Activated CD4-positive, alpha-beta memory T cell treated with anti-CD3 and anti-CD28 coated beads, Interleukin-2, amount 10 ng/mL, durations not matched to agents 7 days and 5 days (primary cell): ENCODE measurements around the gene SBF1. TPM values are rescaled to one million over a fixed set of nuclear protein-coding genes. Genes with fewer than 3 reads are reported as not detected.

Source experiments
- CTCF ChIA-PET: fragments of 350-600 bp; sonication (Branson Sonifier 250); formaldehyde crosslinking; loops from one replicate; lab custom pipeline; 2021; ENCODE audit warnings: antibody characterized with exemption, inconsistent platforms; lab: Charles Lee
- POLR2A ChIA-PET: fragments of 350-600 bp; sonication (Branson Sonifier 250); formaldehyde crosslinking; loops from one replicate; lab custom pipeline; 2021; ENCODE audit warnings: antibody characterized with exemption; lab: Charles Lee
- DNase-seq: peaks from one replicate; pipeline ENCODE4 v3.0.0-alpha.2; 2020
- H3K27ac Mint-ChIP-seq: one replicate; pipeline ENCODE4 v1.8.0; 2021; ENCODE audit warnings: mild to moderate bottlenecking, mixed read lengths
- H3K27me3 Mint-ChIP-seq: one replicate; pipeline ENCODE4 v1.8.0; 2021; ENCODE audit warnings: mixed read lengths
- H3K36me3 Mint-ChIP-seq: one replicate; pipeline ENCODE4 v1.8.0; 2021; ENCODE audit warnings: low read depth, mixed read lengths
- H3K4me1 Mint-ChIP-seq: one replicate; pipeline ENCODE4 v1.8.0; 2021; ENCODE audit warnings: mixed read lengths
- H3K4me3 Mint-ChIP-seq: one replicate; pipeline ENCODE4 v1.8.0; 2021; ENCODE audit warnings: mild to moderate bottlenecking, mixed read lengths
- H3K9me3 Mint-ChIP-seq: one replicate; pipeline ENCODE4 v1.8.0; 2021; ENCODE audit warnings: mixed read lengths
- total RNA-seq, 2 experiments: library from RNA; stranded (reverse); gene quantifications; one replicate each; pipeline ENCODE4 v1.2.3, GENCODE V29; 2021

Gene SBF1
- total RNA-seq, 2 experiments from 2014 or later = 181 to 196 TPM

DNA sequence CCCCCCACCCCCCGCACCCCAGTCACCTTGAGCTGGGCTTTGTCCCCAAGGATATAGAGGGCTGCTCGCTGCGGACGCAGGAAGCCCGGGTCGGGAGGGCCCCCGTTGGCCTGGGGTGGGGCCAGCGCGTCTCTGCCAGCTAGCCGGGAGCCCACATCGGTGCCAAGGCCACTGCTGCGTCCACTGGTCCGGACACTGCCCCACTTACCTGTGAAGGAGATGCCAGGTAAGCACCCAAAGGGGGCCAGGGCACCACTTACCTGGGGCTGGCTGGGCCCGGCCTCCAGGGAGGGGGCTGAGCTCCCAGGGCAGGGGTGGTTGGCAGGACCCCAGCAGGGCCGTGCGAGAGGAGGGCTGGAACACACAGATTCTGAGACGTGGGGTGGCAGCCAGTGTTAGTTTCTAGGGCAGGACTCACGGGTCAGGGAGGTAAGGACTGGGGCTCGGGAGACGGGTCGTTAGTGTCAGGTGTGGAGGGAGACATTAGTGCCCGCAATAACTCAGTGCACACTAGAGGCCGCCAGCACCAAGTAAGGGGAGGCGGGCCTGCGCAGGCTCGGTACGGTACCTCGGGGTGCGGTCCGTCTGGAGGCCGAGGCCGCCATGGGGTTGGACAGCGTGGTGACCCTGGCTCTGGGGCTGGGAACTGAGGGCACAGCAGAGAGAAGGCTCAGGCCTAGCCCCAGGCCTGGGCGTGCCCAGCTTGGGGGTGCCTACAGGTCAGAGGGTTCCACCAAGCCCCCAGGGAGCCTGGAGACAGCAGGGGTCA, 18.2 kb downstream of the SBF1 start:
- Mint-ChIP-seq H3K4me3 (no peak overlapping the region), H3K9me3 (no peaks in the 10 kb centered on the region), H3K27me3 (no peaks in the 10 kb centered on the region), H3K36me3 (peaks cover 58% of the 10 kb centered on the region), H3K27ac (no peak overlapping the region), H3K4me1 (peaks cover 6% of the 10 kb centered on the region)
- POLR2A ChIA-PET = interaction anchor here (1.0 to 5.1 kb wide), 5 partner anchors 13 to 165 kb away, joined by 3 to 22 read pairs (median 4); partner anchors contain the start of genes LMF2, NCAPH2 and SCO2
- no peak for DNase-seq
- CTCF ChIA-PET = interaction anchor here (1.0 to 2.2 kb wide), 3 partner anchors 41 to 68 kb away, joined by 3 to 12 read pairs (median 5); partner anchors contain the start of gene SCO2

DNA sequence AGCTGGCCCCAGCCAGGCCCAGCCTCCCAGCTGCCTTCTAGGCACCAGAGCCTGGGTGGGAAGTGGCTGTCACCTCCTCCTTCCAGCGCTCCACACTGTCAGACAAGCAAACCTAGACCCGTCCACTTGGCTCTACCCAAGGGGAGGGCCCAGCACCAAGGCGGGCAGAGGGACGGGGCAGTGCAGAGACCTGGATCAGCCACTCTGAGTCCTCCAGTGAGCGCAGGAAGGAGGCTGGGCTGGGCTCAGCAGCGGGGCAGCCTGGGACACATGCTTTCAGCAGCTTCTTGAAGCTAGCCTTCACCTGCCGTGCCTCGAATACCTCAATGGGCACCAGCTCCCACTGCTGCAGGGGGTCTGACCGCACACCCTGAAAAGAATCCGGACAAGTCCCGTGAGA, 18.8 kb downstream of the SBF1 start:
- peaks cover 6% of the 10 kb centered on the region for H3K4me1 Mint-ChIP-seq
- H3K4me3 Mint-ChIP-seq = no peak overlapping the region
- DNase-seq = no peak
- no peaks in the 10 kb centered on the region for H3K9me3 Mint-ChIP-seq
- no peak overlapping the region for H3K27ac Mint-ChIP-seq
- no peaks in the 10 kb centered on the region for H3K27me3 Mint-ChIP-seq
- POLR2A ChIA-PET = interaction anchor here (0.8 to 5.1 kb wide), 6 partner anchors 14 to 165 kb away, joined by 3 to 22 read pairs (median 4); partner anchors contain the start of genes LMF2, NCAPH2 and SCO2
- H3K36me3 Mint-ChIP-seq = peaks cover 62% of the 10 kb centered on the region
- CTCF ChIA-PET = interaction anchor here (1.0 to 2.2 kb wide), 3 partner anchors 42 to 69 kb away, joined by 3 to 12 read pairs (median 5); partner anchors contain the start of gene SCO2

DNA sequence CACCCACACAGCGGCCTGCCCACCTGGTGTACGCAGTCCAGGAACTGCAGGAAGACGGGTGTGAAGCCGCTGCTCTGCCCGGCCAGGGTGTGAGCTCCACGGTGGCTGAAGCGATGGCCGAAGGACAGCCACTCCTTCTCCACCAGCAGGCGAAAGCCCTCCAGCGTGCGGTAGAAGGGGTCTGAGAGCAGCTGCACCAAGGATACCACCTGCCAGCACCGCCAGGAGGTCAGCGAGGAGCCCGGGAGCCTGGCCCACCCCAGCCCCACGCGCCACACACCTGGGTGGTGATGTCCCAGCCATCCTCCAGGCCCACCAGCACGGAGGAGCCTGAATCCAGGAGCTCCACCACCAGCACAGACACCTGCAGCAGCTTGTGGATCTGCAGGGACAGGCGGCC, 19.6 kb downstream of the SBF1 start:
- peaks cover 59% of the 10 kb centered on the region for H3K36me3 Mint-ChIP-seq
- CTCF ChIA-PET = no interaction called here
- POLR2A ChIA-PET = interaction anchor here (0.8 to 1.7 kb wide), 6 partner anchors 15 to 70 kb away, joined by 3 to 9 read pairs (median 3); partner anchors contain the start of genes LMF2, NCAPH2 and SCO2
- no peak overlapping the region for H3K27ac Mint-ChIP-seq
- no peaks in the 10 kb centered on the region for H3K27me3 Mint-ChIP-seq
- H3K4me1 Mint-ChIP-seq = peaks cover 6% of the 10 kb centered on the region
- DNase-seq = no peak
- no peak overlapping the region for H3K4me3 Mint-ChIP-seq
- H3K9me3 Mint-ChIP-seq = no peaks in the 10 kb centered on the region

DNA sequence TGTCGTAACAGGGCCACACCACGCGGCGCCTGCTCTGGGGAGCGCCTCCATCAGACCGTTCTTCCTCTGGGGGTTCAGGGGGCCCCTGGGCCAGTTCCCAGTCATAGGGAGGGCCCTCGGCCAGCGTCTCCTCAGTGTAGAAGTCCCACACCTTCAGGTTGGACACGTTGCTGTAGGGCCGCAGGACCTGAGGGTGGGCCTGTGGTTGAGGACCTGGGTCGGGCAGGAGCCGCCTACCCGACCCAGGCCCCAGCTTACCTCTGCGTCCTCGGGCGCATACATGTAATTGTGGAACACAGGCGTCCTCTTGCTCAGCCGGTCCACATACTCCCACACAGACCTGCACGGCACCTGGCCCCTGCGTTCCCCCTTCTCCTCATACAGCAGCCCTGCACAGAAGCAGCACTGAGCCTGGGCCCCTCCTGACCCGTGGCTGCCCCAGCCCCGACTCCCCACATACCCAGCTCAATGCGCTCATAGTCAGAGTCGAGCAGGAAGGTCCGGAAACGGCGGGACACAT, 20.2 kb downstream of the SBF1 start:
- no peak overlapping the region for H3K27ac Mint-ChIP-seq
- H3K9me3 Mint-ChIP-seq = no peaks in the 10 kb centered on the region
- CTCF ChIA-PET = no interaction called here

DNA sequence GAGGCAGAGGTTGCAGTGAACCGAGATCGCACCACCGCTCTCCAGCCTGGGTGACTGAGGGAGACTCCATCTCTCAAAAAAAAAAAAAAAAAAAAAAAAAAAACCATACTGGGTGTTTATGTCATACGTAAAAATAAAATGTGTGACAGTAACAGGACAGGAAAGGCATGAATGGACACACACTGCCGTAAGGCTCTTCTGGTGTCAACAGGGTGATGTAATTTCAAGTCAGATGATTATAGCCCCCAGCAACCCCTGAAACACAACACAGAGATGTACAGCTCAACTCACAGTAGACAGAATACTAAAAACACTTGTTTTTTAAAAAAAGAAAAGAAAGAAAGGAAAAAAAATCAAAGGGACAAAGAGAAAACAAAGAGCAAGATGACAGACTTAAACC, 22.2 kb downstream of the SBF1 start:
- Mint-ChIP-seq H3K27me3 (no peaks in the 10 kb centered on the region), H3K36me3 (peaks cover 64% of the 10 kb centered on the region), H3K4me3 (no peak overlapping the region), H3K27ac (peak overlapping the region; percentile 61), H3K4me1 (peaks cover 13% of the 10 kb centered on the region), H3K9me3 (no peaks in the 10 kb centered on the region)
- no peak for DNase-seq
- ChIA-PET POLR2A (interaction anchor here (0.8 to 2.9 kb wide), 3 partner anchors 7 to 76 kb away, joined by 3 to 9 read pairs (median 3); no protein-coding TSS in a partner anchor), CTCF (interaction anchor here (1.1 to 1.3 kb wide), 2 partner anchors 18 to 46 kb away, joined by 4 to 7 read pairs; no protein-coding TSS in a partner anchor)

More for the DNA sequence above, 20.2 kb downstream of the SBF1 start:
- H3K36me3 Mint-ChIP-seq = peaks cover 61% of the 10 kb centered on the region
- no peaks in the 10 kb centered on the region for H3K27me3 Mint-ChIP-seq
- DNase-seq = no peak
- POLR2A ChIA-PET = interaction anchor here (1.2 to 1.7 kb wide), 3 partner anchors 25 to 71 kb away, joined by 3 to 4 read pairs (median 3); partner anchors contain the start of gene SCO2
- H3K4me3 Mint-ChIP-seq = no peak overlapping the region
- peaks cover 8% of the 10 kb centered on the region for H3K4me1 Mint-ChIP-seq

DNA sequence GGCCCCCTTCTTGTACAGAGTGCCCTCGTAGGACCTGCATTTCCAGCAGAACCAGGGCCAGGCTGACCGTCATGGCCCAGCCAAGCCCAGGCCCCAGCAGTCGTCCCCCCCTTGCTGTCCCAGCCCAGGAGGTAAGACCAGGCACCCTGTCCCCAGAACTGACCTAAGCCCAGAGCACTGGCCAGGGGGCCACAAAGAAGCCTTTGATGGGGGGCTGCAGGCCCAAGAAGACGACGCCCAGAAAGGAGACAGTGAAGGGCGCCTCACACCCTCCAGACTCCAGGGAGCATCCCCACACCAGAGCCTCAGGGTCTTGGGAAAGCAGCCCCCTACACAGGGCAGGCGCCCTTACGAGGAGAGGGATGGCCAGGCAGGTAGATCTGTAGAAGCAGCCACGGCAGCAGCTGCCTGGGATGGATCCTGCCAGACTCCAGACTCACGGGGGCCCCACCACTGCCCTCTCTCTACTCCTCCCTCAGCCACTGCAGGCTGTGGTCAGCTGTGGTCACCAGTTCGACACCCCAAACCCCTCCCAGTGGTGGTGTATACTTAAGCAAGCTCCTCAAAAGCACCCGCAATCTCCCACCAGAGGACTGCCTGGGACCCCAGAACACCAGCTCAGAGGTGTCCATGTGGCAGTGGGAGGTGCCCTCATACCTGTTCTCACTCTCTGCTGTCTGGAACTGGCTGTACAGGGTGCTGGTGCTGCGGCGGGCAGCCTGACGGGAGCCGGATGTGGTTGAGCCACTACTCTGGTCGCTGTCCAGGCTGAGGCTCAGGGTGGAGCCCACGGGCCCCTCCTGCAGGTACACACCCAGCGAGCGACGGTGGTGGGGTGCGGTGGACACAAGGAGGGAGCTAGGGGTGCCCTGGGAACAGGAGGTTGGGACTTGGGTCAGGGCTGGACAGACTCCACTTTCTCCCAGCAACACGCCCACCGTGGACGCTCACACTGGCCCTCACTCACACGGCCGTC, 27.0 kb downstream of the SBF1 start:
- POLR2A ChIA-PET = interaction anchor here (1.3 kb wide), 1 partner anchor 75 kb away, joined by 5 read pairs; no protein-coding TSS in a partner anchor
- Mint-ChIP-seq H3K9me3 (no peaks in the 10 kb centered on the region), H3K36me3 (peaks cover 51% of the 10 kb centered on the region), H3K4me3 (no peak overlapping the region), H3K27me3 (no peaks in the 10 kb centered on the region), H3K27ac (no peak overlapping the region), H3K4me1 (peaks cover 20% of the 10 kb centered on the region)
- CTCF ChIA-PET = no interaction called here
- no peak for DNase-seq

DNA sequence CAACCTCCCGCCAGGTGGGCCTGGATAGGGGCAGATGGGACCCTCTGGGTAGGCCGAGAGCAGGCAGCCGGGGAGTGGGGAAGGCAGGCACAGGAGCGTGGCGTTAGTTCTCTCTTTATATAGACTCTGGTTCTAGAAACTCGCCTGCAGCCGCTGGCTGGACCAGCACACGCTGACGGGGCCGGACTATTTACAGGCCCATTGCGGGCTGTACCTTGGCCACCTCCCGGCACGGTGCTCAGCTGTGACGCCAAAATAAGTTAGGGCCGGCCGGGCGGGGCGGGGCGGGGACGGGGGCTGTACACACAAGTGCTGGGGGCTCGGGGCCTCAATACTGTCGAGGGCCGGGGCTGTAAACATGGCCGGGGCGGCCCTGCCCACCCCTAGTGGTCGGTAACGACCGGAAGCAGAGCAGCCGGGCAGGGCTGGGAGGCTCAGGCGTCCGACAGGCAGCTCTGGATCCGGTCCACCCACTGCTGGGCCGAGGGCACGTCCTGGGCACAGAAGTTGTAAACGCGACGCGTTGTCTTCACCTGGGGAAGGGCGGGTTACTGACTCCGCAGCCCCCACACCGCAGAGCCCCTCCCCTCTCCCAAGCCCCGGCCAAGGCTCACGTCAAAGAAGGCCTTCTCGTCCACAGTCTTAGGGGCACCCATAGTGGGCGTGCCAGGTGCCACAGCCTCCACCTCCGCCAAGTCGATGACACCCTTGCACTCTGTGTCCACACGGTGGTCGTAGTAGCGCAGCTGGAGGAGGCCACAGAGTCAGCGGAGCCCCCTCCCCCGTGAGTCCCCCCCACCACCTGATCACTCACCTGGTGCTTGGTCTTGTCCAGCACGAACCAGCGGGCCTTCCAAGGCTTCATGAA, 27.9 kb downstream of the SBF1 start:
- CTCF ChIA-PET = no interaction called here
- peaks cover 18% of the 10 kb centered on the region for H3K4me1 Mint-ChIP-seq
- no peak overlapping the region for H3K4me3 Mint-ChIP-seq
- H3K27ac Mint-ChIP-seq = no peak overlapping the region
- no peaks in the 10 kb centered on the region for H3K27me3 Mint-ChIP-seq
- H3K36me3 Mint-ChIP-seq = peaks cover 50% of the 10 kb centered on the region
- H3K9me3 Mint-ChIP-seq = no peaks in the 10 kb centered on the region
- POLR2A ChIA-PET = no interaction called here
- no peak for DNase-seq

DNA sequence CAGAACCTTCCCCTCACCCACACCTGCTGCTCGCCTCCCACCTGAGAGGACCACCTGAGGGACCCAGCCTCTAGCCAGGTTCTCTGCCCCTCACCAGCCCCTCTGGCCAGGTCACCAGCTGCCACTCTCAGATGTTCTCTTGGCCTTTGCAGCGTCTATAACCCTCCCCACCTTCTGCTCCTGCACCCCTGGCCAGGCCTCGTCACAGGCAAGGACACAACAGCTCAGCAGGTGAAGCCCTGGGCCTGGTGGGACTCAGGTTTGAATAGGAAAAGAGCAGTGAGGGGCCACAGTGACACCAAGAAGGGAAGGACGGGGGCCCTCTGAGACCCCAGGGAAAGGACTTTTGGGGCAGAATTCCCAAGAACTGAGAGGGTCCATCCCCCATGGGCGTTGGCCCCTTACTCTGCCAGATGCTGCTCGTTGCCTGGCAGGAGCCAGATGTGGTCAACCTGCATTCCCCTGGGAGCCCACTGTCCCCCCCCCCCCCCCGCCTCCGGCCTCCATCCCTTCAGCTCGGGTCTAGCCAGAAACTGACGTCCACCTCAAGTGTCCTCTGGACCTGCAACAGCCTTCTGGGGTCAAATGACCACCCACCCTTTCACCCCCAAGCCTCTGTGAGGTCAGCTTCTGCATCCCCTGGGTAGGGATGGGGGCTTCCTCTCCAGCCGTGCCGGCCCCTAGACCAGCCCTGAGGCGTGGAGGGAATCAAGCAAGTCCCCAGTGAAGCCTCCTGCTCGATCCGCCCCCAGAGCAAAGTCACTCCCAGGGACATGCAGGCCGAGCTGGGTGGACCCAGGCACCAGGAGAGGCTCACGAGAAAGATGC, 28.7 kb downstream of the SBF1 start:
- no peak overlapping the region for H3K4me3 Mint-ChIP-seq
- DNase-seq = no peak
- peaks cover 18% of the 10 kb centered on the region for H3K4me1 Mint-ChIP-seq
- H3K27me3 Mint-ChIP-seq = no peaks in the 10 kb centered on the region
- ChIA-PET POLR2A (interaction anchor here (1.0 to 1.6 kb wide), 2 partner anchors 7 to 24 kb away, joined by 3 to 6 read pairs; no protein-coding TSS in a partner anchor), CTCF (interaction anchor here (1.1 kb wide), 1 partner anchor 80 kb away, joined by 3 read pairs; the partner anchor contains the start of gene SCO2)
- H3K27ac Mint-ChIP-seq = peak overlapping the region; percentile 59
- H3K9me3 Mint-ChIP-seq = no peaks in the 10 kb centered on the region
- H3K36me3 Mint-ChIP-seq = peaks cover 44% of the 10 kb centered on the region

DNA sequence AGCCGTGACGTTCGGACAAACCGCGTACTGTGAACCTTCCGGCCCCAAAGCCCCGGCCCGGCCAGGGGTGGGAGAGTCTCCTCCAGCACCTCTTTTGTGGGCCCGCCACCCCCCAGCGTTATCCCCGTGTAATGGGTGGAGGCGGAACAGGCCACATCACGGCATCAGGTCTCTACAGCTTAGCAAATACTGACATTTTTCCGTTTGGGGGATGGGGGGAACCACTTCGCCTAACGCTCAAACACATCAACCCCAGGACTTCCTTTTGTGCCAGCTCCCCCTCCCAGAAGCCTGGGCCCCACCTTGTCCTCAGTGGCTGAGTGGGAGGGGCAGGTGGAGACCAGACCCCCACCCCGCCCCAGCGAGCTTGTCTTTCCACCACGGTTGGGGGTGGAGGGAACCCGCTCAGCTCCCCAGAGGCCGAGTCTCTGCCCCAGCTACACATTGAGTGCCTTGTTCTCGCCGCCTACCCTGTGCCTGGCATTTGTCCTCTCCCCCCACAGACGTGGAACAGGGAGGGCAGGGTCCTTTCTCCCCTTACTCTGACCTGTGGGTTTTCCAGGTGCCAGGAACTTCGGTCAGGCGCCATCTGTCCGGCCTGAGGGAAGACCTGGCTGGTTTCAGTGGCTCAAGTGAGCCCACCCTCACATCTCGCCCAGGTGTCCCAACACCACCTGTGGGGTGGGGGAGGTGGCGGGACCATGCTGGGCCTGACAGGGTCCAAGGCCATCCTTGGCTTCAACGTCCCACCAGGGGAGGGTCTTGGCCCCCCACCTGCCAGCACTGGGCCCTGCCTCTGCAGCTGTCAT, 29.6 kb downstream of the SBF1 start:
- DNase-seq = no peak
- Mint-ChIP-seq H3K9me3 (no peaks in the 10 kb centered on the region), H3K4me3 (no peak overlapping the region), H3K27ac (peak overlapping the region; percentile 59), H3K36me3 (peaks cover 41% of the 10 kb centered on the region), H3K4me1 (peaks cover 18% of the 10 kb centered on the region), H3K27me3 (no peaks in the 10 kb centered on the region)
- POLR2A ChIA-PET = interaction anchor here (0.6 to 1.6 kb wide), 4 partner anchors 8 to 102 kb away, joined by 3 to 6 read pairs (median 4); partner anchors contain the start of gene PPP6R2
- CTCF ChIA-PET = interaction anchor here (1.1 kb wide), 1 partner anchor 80 kb away, joined by 3 read pairs; the partner anchor contains the start of gene SCO2

DNA sequence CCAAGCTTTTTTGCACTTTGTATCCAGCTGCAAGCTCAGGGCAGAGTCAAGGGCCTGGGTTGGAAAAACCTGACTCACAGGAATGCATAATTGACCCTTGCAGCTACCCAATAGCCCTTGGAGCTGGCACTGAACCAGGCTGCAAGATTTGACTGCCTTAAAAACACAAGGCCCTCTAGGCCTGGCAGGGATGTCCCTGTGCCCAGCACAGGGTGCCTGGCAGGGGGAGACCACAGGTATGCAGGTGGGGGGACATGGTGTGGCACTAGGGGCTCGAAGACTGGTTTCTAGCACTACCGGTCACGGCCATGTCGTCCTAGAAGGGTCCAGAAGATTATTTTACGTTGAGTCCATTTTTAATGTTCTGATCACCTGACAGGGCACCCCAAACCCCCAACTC, 30.2 kb downstream of the SBF1 start:
- POLR2A ChIA-PET = interaction anchor here (0.6 to 1.6 kb wide), 5 partner anchors 9 to 101 kb away, joined by 3 to 6 read pairs (median 3); partner anchors contain the start of genes LMF2, NCAPH2 and PPP6R2
- CTCF ChIA-PET = interaction anchor here (1.1 kb wide), 1 partner anchor 81 kb away, joined by 3 read pairs; the partner anchor contains the start of gene SCO2
- Mint-ChIP-seq H3K27me3 (no peaks in the 10 kb centered on the region), H3K4me3 (no peak overlapping the region), H3K4me1 (peaks cover 16% of the 10 kb centered on the region), H3K9me3 (no peaks in the 10 kb centered on the region), H3K36me3 (peaks cover 38% of the 10 kb centered on the region), H3K27ac (no peak overlapping the region)
- no peak for DNase-seq
